SK-N-DZ (cell line): ENCODE measurements around the gene SMIM35.
"Not testable (repeated sequence)": the region's sequence is repeated elsewhere in the genome, so short reads cannot be mapped to it uniquely, and the experiment has no call there.

Experiments
- DNase-seq: peaks from one replicate; pipeline ENCODE4 v3.0.0-alpha.2; 2015; ENCODE audit warnings: low spot score

Gene SMIM35

DNA sequence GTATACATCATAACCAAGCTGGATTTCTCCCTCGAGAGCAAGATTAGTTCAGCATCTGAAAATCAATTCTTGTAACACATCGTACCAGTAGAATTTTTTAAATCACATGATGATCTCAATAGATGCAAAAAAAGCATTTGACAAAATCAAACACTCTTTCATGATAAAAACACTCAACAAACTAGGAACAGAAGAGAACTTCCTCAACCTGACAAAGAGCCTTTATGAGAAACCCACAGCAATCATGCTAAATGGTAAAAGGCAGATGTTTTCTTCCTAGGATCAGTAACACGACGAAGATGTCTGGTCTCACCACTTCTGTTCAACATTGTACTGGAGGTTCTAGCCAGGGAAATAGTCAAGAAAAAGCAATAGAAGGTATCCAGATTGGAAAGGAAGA is 44.0 kb downstream of the SMIM35 start:
- no peak for DNase-seq

DNA sequence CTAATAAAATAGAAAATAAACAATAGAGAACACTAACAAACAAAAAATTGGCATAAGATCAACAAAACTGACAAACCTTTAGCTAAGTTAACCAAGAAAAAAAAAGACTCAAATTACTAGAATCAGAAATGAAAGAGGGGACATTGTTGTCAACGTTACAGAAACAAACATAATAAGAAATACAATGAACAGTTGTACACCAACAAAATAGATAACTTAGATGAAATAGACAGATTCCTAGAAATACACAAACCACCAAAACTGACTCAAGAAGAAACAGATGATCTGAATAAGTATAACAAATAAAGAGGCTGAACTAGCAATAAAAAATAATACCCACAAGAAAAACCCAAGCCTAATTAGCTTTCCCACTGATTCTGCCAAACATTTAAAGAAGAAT is 44.6 kb downstream of the SMIM35 start:
- no peak for DNase-seq

DNA sequence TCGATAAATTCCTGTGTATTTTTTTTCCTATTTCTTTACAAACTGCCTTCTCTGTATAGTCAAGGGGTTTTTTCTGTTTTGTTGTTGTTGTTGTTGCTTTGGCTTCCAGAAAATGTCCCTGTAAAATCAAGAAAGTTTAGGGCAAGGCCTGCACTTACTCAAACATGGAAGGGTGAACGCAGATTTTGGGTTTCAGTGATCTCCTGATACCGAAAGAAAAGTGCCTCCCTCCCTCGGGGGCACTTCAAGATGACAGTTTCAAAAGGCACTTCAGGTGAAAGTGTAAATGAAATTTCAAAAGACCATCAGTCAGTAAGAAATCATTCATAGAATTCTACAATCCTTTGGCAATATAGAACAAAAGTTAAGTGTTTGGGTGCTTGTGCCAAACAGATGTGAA is 53.3 kb downstream of the SMIM35 start:
- DNase-seq: no peak

DNA sequence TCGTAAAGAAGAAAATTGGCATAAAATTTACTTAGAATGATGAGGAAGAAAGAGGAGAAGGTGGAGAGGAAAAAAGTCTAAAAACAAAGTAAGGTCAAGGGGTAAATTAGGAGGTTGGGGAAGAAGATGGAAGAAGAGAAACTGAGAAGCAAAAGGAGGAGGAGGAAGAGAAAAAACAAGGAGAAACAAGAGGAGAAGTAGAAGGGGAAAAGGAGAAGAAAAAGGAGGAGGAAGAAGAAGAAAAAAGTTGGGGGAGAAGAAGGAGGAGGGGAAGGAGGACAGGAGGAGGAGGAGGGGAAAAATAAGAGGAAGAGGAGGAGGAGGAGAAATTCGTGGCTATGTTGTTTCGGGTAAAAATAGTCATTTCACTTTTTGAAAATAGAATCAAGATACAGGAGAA is 58.1 kb downstream of the SMIM35 start:
- no peak for DNase-seq

DNA sequence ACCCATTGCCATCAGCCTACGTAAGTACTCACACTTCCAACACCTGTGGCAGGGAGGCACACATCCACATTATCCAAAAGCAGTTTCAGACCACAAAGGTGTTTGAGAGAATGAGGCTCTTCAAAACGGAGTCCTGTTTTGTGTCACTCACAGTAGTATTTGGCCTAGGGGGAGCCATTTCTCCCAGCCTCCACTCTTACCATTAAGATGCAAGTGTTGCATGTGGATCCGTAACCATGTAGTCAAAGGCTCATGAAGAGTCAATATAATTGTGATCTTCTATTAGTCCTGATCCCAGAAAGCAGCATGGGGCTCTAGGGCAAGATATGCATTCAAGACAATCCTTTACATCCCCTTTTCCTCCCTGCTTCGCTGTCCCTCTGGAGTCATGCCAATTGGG is 59.1 kb downstream of the SMIM35 start:
- no peak for DNase-seq

DNA sequence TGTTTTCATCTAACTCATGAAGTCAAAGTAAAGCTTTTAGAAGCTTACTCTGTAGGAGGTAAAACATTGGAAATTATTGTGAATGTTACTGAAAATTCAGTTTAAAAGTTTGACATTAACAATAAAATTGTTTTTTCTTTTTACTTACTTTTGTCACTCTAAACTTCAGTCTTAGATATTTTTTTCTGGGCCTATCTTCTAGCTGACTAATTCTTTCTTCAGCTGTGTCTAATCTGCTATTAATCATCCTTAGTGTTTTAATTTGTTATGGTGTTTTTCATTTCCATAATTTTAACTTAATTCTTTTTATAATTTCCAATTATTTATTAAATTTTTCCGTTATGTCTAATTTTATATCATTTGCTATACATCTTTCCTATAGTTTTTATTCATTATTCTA is 65.6 kb downstream of the SMIM35 start:
- DNase-seq: no peak

DNA sequence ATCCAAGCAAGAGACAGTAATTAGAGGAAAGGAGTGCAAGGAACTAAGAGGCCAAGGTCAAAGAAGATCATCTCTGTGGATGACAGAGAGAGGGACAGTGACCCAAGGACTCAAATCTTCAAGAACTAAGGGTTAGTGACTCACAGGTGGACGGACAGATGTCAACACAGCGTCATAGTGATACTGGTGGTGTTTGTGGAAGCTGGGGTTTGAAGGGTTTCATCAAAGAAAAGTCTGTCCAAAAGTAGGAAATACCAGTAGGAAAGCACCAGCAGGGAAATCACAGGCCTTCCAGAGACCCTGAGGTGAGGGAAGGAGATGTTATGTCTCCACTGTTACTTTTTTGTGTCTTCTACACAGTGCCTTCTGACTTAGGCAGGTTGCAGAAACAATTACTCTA is 68.4 kb downstream of the SMIM35 start:
- DNase-seq: no peak

DNA sequence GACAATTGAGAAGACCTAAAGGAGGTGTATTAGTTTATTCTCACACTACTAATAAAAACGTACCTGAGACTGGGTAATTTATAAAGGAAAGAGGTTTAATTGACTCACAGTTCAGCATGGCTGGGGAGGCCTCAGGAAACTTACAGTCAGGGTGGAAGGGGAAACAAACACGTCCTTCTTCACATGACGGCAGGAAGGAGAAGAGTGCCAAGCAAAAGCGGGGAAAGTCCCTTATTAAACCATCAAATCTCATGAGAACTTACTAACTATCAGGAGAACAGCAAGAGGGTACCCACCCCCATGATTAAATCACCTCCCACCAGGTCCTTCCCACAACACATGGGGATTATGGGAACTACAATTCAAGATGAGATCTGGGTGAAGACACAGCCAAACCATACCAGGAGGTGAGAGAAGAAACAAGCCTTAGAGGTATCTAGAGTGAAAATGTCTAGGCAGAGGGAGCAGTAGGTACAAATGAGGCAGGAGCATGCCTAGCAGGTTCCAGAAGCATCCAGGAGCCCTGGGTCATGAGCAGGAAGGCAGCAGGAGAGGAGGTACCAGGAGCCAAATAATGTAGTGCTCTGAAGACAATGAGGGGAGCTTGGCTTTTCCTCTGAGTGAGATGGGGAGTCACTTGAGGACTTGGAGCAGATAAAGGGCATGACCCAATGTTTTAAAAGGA is 69.0 kb downstream of the SMIM35 start:
- no peak for DNase-seq

DNA sequence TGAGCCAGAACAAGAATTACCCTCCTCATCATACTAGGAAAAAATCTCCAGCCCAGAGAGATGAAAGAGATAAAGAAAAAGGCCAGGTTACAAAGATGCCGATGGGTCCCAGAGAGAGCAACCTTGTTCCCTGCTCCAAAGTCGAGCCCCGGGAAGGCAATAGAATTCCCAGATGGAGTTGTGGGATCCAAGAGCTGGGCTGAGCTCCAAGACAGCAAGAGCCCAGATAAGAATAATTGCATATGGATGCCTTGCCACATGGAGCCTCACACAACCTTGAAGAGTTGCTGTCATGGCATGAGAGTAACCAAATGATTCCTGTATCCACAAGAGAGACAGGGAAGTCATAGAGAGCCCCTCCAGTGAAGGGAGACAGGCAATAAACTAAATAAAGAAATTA is 69.7 kb downstream of the SMIM35 start:
- DNase-seq: no peak

DNA sequence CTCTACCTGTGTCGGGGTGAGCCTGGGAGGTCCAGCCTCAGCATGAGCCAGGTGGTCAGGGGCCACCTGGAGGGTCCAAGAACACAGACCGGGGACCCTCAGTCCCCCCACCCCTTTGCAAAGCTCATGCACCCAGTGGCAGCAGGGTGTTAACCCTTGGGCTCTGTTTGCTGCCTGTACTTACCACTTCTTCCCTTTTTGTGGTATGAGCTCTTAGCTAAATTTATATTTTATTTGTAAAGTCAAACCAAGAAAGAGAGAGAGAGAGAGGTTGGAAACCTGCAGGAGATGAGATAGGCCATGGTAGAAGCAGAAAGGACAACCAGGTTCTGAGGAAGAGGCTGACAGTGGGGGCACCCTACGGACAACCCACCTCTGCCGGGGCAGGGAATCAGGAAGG is 70.7 kb downstream of the SMIM35 start:
- DNase-seq: no peak

DNA sequence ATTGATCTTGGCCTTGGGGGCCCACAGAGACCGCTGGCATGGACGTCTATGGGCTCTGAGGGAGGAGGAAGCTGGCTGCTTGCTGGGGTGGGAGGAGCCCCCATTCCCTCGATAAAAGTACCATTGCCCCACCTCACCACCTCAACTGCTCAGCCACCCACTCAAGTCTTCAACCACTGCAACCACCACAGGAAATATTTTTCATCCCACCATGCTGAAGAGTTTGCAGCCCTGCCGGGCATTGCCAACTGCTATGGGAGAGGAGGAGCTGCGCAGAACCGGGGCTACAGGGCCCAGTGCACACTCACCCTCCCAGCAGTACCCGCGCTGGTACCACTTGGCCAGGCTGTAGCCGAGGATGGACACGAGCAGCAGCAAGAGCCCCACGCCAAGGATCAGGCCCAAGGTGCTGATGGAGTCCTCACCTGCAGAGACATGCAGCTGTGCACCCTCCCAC is 71.3 kb downstream of the SMIM35 start:
- no peak for DNase-seq

DNA sequence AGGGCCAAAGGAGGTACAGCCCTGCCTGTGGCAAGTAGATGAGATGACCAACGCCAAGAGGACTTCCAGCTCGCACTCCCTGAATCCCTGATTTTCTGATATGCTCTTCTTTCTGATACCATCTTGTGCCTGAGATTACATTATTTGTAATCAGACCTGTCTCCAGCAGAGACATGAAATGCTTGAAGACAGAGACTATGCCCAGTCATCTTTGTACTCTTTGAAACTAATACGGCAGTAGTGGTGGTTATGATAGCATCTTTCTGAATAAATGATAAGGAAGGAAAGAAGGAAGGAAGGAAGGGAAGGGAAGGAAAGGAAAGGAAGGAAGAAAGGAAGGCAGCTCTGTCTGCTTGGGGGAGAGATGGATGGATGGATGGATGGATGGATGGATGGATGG is 72.7 kb downstream of the SMIM35 start:
- DNase-seq: no peak

DNA sequence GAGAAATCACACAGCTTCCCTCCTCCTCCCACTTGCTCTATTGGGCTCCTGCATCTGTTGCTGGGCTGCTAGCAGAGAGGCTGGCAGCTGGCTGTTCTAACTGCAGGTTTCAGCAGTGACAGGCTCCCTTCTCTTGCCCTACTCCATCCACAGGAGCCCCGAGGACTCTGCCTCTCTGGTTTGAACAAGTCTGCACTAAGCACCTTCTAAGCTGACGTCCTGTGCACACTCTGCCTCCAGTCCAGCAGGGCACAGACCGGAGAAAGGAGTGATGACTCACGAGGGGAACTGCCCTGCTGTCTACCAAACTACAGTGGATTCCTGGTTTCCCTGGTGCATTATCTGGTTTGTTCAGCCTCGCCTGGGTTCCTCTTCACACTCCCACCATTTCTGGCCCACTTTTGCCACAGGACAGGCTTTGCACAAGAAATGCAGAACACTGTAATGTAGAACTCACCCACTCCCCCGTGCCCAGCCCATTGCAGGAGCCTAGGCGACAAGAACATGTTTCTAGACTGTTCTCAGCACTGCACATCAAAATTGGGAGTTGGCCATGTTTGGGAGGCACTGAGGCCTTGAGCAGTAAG is 74.6 kb downstream of the SMIM35 start:
- no peak for DNase-seq

DNA sequence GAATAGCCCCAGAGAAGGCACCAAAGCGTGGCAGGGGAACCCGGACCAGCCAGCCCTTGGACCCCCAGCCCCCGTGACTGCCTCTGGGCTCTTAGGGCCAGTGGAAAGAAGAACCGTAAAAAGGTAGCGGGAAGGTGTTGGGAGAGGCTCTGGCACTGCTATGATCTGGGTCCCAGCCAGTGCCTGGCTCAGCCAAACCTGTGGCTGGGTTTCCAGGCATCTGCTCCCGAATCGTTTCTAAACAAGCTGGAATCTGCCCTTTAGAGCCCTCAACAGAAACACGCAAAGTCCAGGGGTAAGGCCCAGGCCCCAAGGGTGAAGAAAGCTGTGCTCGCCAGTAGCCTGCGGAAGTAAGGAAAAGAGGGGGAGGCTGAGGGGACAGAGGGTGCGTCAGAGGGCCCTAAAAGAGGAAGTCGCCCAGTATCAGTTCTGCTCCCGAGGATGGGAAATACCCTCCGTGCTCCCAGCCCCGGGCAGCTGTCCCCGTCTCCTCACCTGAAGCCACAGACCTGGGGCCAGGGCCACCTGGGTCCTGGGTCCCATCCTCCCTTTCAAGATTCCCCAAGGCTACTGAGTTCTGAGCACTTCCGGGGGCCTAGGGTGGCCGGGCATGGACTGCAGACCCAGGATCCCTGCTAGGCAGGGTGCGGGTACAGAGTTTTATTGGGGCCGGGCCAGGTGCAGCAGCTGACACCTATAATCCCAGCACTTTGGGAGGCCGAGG is 75.9 kb downstream of the SMIM35 start:
- no peak for DNase-seq

DNA sequence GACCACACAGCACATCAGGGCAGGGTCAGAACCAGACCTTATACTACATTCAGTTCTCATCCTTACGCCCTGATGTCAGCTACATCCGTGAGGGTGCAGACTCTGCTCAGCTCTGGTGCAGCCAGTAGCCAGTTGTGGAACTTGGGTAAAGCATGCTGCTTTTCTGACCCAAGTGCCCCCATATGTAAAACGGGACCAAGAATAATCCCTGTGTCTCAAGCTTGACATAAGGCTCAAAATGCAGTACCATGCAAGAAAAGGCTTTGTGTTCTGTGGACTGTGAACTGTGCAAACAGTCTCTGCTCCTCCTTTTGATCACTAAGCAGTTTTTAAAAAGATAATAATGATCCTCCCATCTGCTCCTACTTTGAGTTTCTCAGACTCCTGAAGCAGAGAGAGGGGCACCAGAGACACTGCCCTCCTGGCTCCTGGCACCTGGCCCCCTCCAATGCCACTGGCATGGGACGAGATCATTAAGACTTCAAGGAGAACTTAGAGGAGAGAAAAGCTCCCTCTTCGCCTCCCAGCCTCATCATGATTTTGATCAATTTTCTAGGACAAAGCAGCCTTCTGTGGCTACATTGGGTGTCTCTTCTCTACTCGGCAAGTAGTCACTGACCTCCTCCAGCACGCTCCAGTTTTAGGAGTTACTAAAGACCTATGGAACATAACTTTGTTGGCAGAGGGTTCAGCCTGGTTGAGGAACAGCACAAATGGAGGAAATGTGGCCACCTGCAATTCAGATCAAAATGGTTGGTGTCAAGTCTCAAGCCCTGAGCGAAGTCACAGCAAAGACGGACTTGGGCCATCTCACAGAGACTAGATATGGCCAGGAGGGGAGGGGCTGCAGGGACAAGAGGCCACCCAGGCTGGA is 76.7 kb downstream of the SMIM35 start:
- no peak for DNase-seq

DNA sequence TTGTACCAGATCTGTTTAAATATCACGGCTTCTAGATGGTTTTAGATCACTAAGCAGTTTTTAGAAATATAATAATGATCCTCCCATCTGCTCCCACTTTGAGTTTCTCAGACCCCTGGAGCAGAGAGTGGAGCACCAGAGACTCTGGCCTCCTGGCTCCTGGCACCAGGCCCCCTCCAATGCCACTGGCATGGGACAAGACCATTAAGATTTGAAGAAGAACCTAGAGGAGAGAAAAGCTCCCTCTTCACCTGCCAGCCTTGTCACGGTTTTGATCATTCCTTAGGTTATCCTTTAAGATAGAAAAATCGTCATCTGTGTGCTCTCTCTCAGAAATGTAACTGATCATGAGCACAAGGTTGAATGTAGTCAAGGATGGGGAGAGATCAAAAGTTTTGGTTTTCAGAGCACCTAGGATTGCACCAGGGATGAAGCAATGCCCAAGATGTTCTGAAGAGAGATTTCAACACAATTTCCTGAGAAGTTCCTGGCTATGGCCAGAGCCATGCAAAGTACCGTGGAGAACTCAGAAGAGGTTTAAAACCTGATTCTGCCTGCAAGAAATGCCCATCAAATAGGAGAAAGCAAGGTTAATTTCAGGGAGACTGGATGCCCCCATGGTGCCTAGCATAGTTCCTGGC is 78.4 kb downstream of the SMIM35 start:
- no peak for DNase-seq

DNA sequence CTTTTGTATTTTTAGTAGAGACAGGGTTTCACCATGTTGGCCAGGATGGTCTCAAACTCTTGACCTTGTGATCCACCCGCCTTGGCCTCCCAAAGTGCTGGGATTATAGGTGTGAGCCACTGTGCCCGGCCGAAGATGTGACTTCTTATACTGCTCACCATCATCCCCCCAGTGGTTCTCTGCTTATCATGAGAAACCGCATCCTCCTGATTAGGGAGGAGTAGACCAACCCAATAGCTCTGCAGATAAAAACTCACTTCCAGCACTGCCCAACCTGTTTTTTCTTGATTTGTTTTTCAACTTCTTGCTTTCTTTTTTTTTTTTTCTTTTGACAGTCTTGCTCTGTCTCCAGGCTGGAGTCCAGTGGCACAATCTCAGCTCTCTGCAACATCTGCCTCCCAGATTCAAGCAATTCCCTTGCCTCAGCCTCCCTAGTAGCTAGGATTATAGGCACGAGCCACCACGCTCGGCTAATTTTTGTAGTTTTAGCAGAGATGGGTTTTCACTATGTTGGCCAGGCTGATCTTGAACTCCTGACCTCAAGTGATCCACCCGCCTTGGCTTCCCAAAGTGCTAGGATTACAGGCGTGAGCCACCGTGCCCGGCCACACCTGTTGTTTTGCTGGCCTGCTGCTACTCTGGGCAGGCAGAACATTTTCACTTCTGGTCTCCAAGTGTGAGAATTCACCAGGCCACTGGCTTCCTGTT is 79.0 kb downstream of the SMIM35 start:
- DNase-seq: not testable (repeated sequence)

DNA sequence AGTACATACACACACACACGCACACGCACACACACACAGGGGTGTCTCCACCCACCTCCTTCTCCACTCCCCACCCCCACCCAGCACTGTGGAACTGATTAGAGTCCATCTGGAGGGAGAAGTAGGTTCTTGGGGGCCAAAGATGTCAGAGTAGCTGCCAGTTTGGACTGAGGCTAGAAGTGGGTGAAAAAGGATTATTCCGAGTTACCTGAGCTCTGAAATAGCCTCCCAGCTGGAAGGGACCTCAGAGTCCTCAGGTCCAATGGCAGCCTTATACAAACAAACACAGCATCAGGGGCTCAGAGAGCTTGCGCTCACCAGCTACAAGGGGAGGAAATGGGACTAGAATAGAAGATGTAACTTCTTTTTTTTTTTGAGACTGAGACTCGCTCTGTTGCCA is 79.7 kb downstream of the SMIM35 start:
- DNase-seq: no peak

DNA sequence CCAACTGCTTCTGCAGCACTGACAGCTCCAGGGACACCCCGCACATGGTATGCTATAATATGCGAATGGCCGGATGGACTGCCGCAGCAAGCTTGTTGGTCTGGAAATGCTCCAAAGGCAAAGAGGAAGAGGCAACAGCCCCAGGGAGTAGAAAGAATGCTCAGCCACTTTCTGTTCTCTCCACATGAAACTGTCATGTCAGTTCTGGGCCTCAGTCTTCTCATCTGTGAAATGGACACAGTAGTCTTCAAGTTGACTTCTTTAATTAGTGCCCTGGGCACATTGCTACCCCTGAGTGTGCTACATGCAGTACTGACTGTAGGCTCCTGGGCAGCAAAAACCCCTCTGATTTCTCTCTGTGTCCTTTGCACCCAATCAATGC is 80.6 kb downstream of the SMIM35 start:
- no peak for DNase-seq

DNA sequence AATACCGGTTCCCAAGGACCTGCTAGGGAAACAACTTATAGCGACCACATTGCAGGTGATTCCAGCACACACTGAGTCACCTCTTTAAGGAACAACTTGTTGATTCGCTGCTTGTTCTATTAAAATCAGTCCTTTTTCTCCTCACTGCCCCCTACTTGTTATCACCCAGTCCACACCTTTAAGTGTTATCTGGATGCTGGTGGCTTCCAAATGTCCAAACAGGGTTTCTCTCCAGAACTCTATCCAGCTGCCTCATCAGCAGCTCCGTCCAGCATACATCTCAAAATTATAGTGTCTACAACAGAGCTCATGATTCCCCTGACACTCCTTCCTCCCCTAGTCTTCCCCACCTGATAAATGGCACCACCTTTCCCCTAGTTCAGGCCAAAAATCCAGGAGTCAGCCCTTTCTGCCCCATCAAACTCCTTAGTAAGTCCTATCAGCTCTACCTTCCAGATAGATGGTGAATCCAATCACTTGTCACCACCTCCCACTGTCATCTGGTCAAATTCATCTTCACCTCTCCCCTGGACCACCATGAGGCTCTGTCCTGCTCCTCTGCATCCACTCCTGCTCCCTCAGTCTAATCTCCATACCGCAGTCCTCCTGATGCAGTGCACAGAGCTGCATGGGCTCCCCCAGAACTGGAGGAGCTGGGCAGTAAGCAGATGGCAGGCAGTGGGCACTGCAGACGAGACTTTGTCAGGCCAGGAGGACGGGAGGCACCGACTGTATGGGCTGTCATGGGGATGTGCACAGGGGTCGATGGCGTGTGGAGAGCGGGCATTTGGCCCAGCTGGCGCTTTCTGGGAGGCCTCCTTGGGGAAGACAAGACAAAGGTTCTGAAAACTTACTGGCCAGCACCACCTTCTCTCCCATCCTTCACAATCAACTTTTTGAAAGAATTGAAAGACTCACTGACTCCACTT is 81.3 kb downstream of the SMIM35 start:
- no peak for DNase-seq
